Tibial artery (tissue), 4 donors: ENCODE results near the gene ALG12.

Experiments used
- DNase-seq, 2 donors: peaks; one replicate each; pipeline ENCODE4 v3.0.0-alpha.2; 2019
- H3K27ac ChIP-seq, 2 donors: fragments of 200-600 bp; sonication (generic) in 1 of 2; 1 replicate in 1 of 2; 2 replicates in 1 of 2; pipeline ENCODE4 v1.5.1; 2018 to 2019; ENCODE audit warnings: mild to moderate bottlenecking in 1 of 2
- H3K27me3 ChIP-seq, 2 donors: fragments of 200-600 bp; sonication (generic) in 1 of 2; one replicate each; pipeline versions ENCODE4 v1.5.1 to v1.6.0; 2016 to 2019
- H3K36me3 ChIP-seq, 3 donors: fragments of 200-600 bp; sonication (generic) in 2 of 3; one replicate each; pipeline ENCODE4 v1.5.1; 2016 to 2019; ENCODE audit warnings: mild to moderate bottlenecking in 2 of 3
- H3K4me1 ChIP-seq, 4 donors: fragments of 200-600 bp; sonication (generic) in 2 of 4; 1 replicate in 3 of 4; 2 replicates in 1 of 4; pipeline ENCODE4 v1.5.1; 2016 to 2019
- H3K4me3 ChIP-seq, 2 donors: fragments of 200-600 bp; sonication (generic) in 1 of 2; 1 replicate in 1 of 2; 2 replicates in 1 of 2; pipeline ENCODE4 v1.5.1; 2018 to 2019; ENCODE audit warnings: mild to moderate bottlenecking in 2 of 2
- H3K9me3 ChIP-seq, 3 donors: fragments of 200-600 bp; sonication (generic) in 1 of 3; one replicate each; pipeline ENCODE4 v1.5.1; 2016 to 2019
- intact Hi-C: fragments of 100-400 bp; cut with DNase I; formaldehyde crosslinking; loops from one replicate; pipeline ENCODE4 v1.15.0; 2023; ENCODE audit warnings: low total_unique reads
- TF ChIP-seq, protein P1 (sequence below), 2 experiments: fragments of 200-600 bp in 1 of 2; fragments of 450-650 bp in 1 of 2; IDR thresholded peaks; one replicate each; pipeline ENCODE4 v1.5.1; 2017 to 2019; ENCODE audit warnings: antibody characterized with exemption in 2 of 2, mild to moderate bottlenecking in 1 of 2, moderate library complexity in 1 of 2

ALG12 gene

GRCh38 chr22:49910229-49911155 lies 7.7 kb downstream of the ALG12 start:
- Histone ChIP-seq H3K4me3 (no peak overlapping the region), H3K36me3 (peaks cover 26 to 89% (median 62%) of the 10 kb centered on the region in 3 donors), H3K9me3 (no peaks in the 10 kb centered on the region), H3K27ac (no peak overlapping the region), H3K27me3 (no peaks in the 10 kb centered on the region), H3K4me1 (no peaks in the 10 kb centered on the region)
- intact Hi-C loops, result no loop called here
- TF ChIP-seq, protein P1, sequence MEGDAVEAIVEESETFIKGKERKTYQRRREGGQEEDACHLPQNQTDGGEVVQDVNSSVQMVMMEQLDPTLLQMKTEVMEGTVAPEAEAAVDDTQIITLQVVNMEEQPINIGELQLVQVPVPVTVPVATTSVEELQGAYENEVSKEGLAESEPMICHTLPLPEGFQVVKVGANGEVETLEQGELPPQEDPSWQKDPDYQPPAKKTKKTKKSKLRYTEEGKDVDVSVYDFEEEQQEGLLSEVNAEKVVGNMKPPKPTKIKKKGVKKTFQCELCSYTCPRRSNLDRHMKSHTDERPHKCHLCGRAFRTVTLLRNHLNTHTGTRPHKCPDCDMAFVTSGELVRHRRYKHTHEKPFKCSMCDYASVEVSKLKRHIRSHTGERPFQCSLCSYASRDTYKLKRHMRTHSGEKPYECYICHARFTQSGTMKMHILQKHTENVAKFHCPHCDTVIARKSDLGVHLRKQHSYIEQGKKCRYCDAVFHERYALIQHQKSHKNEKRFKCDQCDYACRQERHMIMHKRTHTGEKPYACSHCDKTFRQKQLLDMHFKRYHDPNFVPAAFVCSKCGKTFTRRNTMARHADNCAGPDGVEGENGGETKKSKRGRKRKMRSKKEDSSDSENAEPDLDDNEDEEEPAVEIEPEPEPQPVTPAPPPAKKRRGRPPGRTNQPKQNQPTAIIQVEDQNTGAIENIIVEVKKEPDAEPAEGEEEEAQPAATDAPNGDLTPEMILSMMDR (IDR thresholded peaks at IDR 0.05), result no peak
- peak in 1 of 2 donors; percentile 64 for DNase-seq

DNA sequence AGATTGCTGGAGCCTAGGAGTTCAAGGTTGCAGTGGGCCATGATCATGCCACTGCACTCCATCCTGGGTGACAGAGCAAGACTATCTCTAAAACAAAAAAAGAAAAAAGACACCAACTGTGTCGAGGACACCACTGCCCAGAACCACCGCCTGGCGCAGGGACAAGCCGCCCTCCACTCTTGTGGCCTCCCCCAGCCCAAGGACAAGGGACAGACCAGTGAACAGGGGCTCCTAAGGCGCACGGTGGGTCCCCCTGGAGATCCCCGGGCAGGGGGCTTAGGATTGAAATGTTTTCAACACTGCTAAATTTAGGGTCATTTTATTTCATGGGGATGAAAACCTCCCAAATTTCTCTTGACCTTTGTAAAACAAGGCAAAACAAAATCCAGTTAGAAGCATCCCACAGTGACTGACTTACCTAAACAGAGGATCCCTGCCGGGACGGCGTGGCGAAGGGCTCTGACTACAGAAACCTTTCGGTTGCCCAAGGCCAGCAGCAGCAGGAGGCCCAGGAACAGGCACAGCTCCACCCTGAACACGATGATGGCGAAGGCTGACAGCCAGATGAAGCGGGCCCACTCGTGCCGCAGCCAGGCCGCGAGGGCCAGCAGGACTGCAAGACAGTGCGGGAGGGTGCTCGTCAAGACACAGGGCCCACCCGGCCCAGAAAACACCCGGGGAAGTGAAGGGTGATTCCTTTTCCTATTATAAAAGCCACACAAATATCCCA lies 8.6 kb downstream of the ALG12 start:
- DNase-seq, result no peak
- H3K4me3 ChIP-seq, result no peak overlapping the region
- intact Hi-C loops, result no loop called here
- TF ChIP-seq, protein P1 (IDR thresholded peaks at IDR 0.05), result no peak
- no peak overlapping the region for H3K27ac ChIP-seq
- no peaks in the 10 kb centered on the region for H3K27me3 ChIP-seq
- no peaks in the 10 kb centered on the region for H3K4me1 ChIP-seq
- peaks cover 27 to 94% (median 65%) of the 10 kb centered on the region in 3 donors for H3K36me3 ChIP-seq
- no peaks in the 10 kb centered on the region for H3K9me3 ChIP-seq

GRCh38 chr22:49907807-49908206 lies 10.4 kb downstream of the ALG12 start:
- H3K9me3 ChIP-seq, result no peaks in the 10 kb centered on the region
- H3K27ac ChIP-seq, result no peak overlapping the region
- no peaks in the 10 kb centered on the region for H3K4me1 ChIP-seq
- intact Hi-C loops, result no loop called here
- H3K27me3 ChIP-seq, result no peaks in the 10 kb centered on the region
- no peak overlapping the region for H3K4me3 ChIP-seq
- peaks cover 44 to 100% (median 68%) of the 10 kb centered on the region in 3 donors for H3K36me3 ChIP-seq
- TF ChIP-seq, protein P1 (IDR thresholded peaks at IDR 0.05), result no peak
- no peak for DNase-seq

- peaks cover 52 to 100% (median 58%) of the 10 kb centered on the region in 3 donors for H3K36me3 ChIP-seq
- no peak overlapping the region for H3K4me3 ChIP-seq
- intact Hi-C loops, result no loop called here
- no peak for DNase-seq
- no peaks in the 10 kb centered on the region for H3K4me1 ChIP-seq
- no peaks in the 10 kb centered on the region for H3K27me3 ChIP-seq
- no peaks in the 10 kb centered on the region for H3K9me3 ChIP-seq
- H3K27ac ChIP-seq, result no peak overlapping the region
- TF ChIP-seq, protein P1 (IDR thresholded peaks at IDR 0.05), result no peak
Observed at GRCh38 chr22:49906799-49907290, 11.4 kb downstream of the ALG12 start.

DNA sequence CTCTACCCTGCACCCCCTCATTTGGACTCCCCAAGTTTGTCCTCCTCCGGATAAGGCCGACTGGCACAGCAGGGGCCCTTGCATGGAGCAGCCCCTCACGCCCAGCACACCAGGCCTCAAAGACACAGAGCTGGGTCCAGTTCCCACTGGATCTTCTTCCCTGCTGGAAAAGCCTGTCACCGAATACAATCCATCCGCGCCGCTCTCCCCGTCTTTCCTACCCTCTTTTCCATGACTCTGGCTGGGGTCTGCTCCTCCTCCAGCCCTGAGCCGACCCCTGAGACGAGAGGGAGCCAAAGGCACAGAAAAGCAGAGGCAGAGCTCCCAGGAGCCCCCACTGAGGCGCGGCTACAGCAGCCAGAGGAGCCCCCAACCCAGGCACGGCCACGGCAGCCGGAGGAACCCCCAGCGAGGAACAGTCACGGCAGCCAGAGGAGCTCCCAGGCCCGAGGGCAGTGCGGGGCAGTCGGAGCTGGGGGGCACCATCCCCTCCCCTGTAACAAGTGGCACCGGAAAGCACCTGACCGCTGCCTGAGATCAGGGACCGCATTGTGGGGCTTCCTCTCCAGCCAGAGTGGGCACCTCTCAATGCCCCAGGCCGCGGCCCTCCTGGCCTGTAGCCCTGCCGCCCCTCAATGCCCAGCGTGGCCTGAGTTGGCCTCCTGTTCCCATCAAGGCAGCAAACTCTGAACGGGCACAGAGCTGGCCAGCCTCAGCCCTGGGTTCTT lies 12.0 kb downstream of the ALG12 start:
- Histone ChIP-seq H3K36me3 (peaks cover 54 to 100% (median 56%) of the 10 kb centered on the region in 3 donors), H3K27me3 (no peaks in the 10 kb centered on the region), H3K27ac (no peak overlapping the region), H3K9me3 (no peaks in the 10 kb centered on the region), H3K4me3 (no peak overlapping the region), H3K4me1 (no peaks in the 10 kb centered on the region)
- TF ChIP-seq, protein P1 (IDR thresholded peaks at IDR 0.05), result no peak
- DNase-seq, result no peak
- intact Hi-C loops, result no loop called here
